GM21576 (cell line): ENCODE data around the gene NKD2.

ENCODE experiments used
- ATAC-seq: cut with Tn5 transposase; IDR thresholded peaks from one replicate; pipeline ENCODE4 v1.9.1; 2021; ENCODE audit warnings: mild to moderate bottlenecking, moderate library complexity; ENCODE audit not compliant: unreplicated experiment

NKD2 gene

GRCh38 chr5:1083823-1084605, 75.4 kb downstream of the NKD2 start:
- ATAC-seq = no peak

- ATAC-seq = no peak
Measured at GRCh38 chr5:1085391-1085790, 76.8 kb downstream of the NKD2 start.

- ATAC-seq = no peak
Measured at GRCh38 chr5:1086137-1086536, 77.5 kb downstream of the NKD2 start.

DNA sequence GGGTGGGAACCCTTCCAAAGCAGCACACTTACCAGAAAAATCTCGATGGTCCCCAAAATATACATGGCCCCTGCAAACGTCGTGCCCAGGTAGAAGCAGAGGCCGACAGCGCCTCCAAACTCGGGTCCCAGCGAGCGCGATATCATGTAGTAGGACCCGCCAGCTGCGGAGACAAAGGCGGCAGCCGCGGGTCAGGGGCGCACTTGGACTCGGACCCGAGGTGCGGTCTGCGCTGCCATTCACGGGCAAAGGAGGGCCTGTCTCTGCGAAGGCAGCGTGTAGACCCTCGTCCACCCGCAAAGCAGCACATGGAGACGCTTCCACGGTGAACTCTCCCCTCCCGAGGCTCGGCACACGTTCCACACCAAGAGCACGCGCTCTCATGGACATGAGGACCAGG, 78.3 kb downstream of the NKD2 start:
- no peak for ATAC-seq

DNA sequence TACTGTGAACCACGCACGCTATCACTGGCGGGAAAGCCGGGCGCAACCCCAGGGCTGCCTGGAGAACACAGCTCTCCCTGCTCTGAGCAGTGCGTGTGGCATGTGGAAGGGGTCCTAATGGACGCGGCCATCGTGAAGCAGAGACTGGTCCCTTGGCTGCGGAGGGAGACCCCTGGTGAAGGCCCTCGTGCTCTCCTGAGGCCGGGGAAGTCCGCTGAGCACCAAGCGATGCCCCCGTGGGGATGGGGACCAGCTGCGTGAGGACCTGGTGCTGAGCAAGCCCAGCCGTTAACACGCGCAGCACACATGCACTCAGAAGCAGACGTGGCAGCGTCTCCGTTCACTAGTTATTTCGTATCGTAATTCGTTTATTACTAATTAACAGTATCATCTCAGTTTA, 78.8 kb downstream of the NKD2 start:
- ATAC-seq = no peak

DNA sequence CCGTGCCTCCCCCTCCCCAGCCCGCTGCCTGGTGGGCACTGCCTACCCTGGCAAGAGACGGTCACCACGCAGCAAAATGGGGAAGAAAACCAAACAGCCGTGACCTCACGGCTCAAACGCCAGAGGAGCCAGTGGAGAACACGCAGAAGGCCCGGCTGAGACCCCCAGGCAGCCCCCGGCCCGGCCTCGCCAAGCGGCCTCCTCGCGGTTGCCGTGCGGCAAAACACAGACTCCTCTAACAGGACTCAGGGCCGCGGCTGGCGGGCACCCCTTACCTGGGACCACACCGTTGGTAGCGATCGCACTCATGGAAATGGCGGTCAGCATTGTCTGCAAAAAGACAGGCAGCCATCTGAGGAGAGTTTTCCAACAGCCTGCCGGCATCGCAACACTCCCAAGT, 79.4 kb downstream of the NKD2 start:
- no peak for ATAC-seq
